BE2C (cell line): ENCODE data around the gene CAMSAP1.

Source experiments
- DNase-seq: peaks from one replicate; pipeline ENCODE4 v3.0.0-alpha.2; 2020
- H3K27me3 ChIP-seq: fragments of 250-450 bp; sonication (Bioruptor Pico); 2 replicates; pipeline ENCODE4 v1.5.1; 2020; ENCODE audit warnings: mild to moderate bottlenecking
- H3K36me3 ChIP-seq: fragments of 250-450 bp; sonication (Bioruptor Pico); 2 replicates; pipeline ENCODE4 v1.5.1; 2020; ENCODE audit warnings: mild to moderate bottlenecking
- H3K4me1 ChIP-seq: fragments of 250-450 bp; sonication (Bioruptor Pico); 2 replicates; pipeline ENCODE4 v1.5.1; 2020
- H3K4me3 ChIP-seq: 2 replicates; pipeline ENCODE4 v1.5.1; 2011; ENCODE audit warnings: low read depth, low read length
- H3K9me3 ChIP-seq: fragments of 250-450 bp; sonication (Bioruptor Pico); 2 replicates; pipeline ENCODE4 v1.5.1; 2020
- TF ChIP-seq, protein P1 (sequence below): IDR thresholded peaks from 2 replicates; pipeline ENCODE4 v1.5.1; 2012; ENCODE audit warnings: mild to moderate bottlenecking, low read depth, low read length

CAMSAP1 gene

DNA sequence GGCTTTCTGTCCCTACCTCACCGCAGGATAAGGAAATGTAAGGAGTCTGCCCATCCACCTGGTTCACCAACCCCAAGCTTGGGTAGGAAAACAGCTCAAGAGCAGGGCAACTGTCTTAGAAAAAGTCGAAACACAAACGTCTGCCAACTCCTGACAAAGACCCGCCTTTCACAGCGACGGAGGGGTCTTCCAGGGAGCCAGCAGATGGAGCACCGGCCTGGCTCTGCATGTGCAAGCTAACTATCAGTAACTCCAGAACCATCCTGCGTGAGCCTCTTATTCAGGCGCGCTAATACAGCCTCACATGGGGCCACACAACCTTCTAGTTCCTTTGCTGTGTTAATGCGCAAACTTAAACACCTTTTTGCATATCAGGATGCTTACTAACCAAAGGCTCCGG, 26.9 kb downstream of the CAMSAP1 start:
- no peak for DNase-seq
- TF ChIP-seq, protein P1, sequence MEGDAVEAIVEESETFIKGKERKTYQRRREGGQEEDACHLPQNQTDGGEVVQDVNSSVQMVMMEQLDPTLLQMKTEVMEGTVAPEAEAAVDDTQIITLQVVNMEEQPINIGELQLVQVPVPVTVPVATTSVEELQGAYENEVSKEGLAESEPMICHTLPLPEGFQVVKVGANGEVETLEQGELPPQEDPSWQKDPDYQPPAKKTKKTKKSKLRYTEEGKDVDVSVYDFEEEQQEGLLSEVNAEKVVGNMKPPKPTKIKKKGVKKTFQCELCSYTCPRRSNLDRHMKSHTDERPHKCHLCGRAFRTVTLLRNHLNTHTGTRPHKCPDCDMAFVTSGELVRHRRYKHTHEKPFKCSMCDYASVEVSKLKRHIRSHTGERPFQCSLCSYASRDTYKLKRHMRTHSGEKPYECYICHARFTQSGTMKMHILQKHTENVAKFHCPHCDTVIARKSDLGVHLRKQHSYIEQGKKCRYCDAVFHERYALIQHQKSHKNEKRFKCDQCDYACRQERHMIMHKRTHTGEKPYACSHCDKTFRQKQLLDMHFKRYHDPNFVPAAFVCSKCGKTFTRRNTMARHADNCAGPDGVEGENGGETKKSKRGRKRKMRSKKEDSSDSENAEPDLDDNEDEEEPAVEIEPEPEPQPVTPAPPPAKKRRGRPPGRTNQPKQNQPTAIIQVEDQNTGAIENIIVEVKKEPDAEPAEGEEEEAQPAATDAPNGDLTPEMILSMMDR: peak; percentile 16; the same call in 1 of the 2 replicates

DNA sequence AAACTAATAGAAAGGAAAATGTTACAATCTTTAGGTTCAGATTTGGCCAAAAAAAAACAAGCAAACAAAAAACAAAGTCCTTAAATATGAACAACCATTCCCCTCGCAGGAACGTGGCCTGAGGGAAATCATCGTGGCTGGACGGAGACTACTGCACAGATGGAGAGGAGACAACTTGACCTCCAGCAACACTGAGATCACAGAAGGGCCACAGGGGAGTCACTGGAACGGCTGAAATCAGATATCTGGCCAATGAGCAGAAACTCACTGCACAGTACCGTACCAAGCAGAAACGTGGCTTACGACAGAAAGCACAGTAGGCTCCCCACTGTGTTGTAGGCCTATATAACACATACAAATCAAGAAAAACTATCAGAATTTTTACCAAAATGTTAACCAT, 27.7 kb downstream of the CAMSAP1 start:
- H3K27me3 ChIP-seq: no peaks in the 10 kb centered on the region
- H3K4me1 ChIP-seq: peaks cover 17% of the 10 kb centered on the region
- H3K4me3 ChIP-seq: no peak overlapping the region
- H3K36me3 ChIP-seq: peaks cover 3% of the 10 kb centered on the region; the same call in 1 of the 2 replicates
- no peak for DNase-seq
- H3K9me3 ChIP-seq: no peaks in the 10 kb centered on the region
- TF ChIP-seq, protein P1: no peak

More for the DNA sequence above, 26.9 kb downstream of the CAMSAP1 start:
- Histone ChIP-seq H3K36me3 (peaks cover 3% of the 10 kb centered on the region; the same call in 1 of the 2 replicates), H3K4me1 (peaks cover 24% of the 10 kb centered on the region), H3K27me3 (no peaks in the 10 kb centered on the region), H3K9me3 (no peaks in the 10 kb centered on the region), H3K4me3 (no peak overlapping the region)

DNA sequence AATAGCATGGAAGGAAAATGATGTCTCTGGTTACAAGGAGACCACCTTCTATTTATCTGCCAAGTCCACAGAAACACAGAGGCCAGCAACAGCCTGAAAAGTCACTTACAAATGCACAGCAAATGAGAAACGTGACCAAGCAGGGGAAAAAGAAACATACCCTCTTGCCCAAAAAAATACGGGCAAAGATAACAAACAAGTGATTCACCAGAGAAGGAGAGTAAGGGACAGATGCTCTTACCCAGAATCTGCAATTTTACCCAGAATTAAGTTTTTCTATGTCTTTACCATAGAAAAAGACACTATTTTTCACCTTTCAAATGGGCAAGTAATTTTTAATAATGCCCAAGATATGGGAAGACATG, 28.1 kb downstream of the CAMSAP1 start:
- Histone ChIP-seq H3K4me1 (peaks cover 16% of the 10 kb centered on the region), H3K4me3 (no peak overlapping the region), H3K27me3 (no peaks in the 10 kb centered on the region), H3K36me3 (peaks cover 3% of the 10 kb centered on the region; the same call in 1 of the 2 replicates), H3K9me3 (no peaks in the 10 kb centered on the region)
- TF ChIP-seq, protein P1: no peak
- no peak for DNase-seq

DNA sequence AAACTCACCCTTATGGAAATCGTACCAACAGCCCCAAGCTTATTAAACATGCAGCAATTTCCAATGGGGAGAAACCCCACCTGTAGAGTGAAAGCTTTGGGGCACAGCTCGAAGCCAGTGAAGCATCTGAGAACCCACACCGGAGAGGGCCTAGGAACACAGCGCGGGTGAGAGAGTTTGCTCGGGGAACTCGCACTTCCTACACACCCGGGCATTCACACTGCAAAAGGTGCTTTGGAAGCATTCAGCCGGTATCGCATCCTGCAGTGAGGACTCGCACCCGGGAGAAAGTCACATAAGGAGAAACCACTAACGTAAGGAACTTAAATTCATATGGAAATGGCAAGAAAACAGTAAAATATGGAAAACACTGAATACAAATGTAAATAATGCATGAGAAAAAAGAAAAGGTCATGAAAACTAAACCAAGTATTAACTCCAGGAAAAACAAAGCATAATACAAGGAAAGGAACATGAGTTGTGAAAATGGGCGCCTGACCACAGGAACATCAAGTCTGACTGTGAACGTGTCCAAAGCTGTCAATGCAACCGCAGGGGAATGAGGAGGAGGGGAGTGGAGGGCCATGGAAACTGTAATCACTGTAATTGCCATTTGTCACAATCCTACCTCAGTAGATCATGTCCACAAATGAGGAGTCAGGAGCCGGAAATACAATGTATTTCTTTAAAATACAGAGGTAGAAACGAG, 28.7 kb downstream of the CAMSAP1 start:
- H3K4me3 ChIP-seq: no peak overlapping the region
- no peaks in the 10 kb centered on the region for H3K27me3 ChIP-seq
- H3K36me3 ChIP-seq: peaks cover 3% of the 10 kb centered on the region; the same call in 1 of the 2 replicates
- no peak for DNase-seq
- H3K9me3 ChIP-seq: no peaks in the 10 kb centered on the region
- TF ChIP-seq, protein P1: no peak
- H3K4me1 ChIP-seq: peaks cover 14% of the 10 kb centered on the region

DNA sequence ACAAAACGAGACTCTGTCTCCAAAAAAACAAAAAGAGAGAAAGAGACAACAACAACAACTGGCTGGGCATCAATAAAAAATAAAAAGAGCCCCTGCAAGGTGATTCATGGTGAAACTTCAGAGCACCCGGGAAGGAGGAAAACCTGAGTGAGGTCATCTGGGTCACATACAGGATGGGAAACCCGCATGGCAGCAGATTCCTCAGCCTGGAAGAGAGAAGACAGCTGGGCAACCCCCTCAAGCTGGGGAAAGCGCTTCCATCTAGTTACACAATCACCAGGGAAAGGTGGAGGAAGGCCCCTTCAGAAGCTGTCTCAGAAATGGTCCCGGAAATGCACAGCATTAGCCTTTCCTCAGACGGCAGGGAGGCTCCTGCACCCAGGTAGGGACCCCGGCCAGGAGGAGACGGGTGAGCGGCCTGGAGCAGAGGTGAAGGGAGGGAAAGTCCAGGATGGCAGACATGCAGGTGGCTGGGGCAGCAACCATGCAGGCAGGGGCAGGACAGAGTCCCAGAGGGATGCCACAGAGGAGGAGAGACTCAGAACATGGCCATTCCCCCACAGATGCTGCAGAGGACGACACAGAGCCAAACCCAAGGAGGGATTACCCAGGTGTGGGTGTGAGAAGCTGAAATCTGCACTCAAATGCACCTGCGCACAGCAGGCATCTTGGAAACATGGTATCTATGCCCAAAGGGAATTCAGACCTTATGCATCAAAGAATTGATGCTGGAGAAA, 29.4 kb downstream of the CAMSAP1 start:
- H3K4me3 ChIP-seq: no peak overlapping the region
- no peaks in the 10 kb centered on the region for H3K9me3 ChIP-seq
- no peak for DNase-seq
- no peaks in the 10 kb centered on the region; the same call in 1 of the 2 replicates for H3K27me3 ChIP-seq
- TF ChIP-seq, protein P1: no peak
- peaks cover 14% of the 10 kb centered on the region for H3K4me1 ChIP-seq
- peaks cover 3% of the 10 kb centered on the region; the same call in 1 of the 2 replicates for H3K36me3 ChIP-seq

DNA sequence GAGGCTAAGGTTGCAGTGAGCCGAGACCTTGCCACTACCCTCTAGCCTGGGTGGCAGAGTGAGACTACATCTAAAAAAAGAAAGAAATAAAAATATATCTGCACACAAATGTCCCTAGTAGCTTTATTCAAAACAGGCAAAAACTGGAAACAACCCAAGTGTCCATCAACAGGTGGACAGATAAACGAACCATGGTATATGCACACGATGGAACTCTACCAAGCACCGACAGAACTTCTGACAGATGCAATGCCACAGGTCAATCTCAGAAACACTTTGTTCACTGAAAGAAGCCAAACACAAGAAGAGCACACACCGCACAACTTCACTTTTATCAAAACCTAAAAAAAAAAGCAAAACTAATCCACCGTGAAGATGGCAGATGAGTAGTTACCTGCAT, 30.4 kb downstream of the CAMSAP1 start:
- no peaks in the 10 kb centered on the region for H3K9me3 ChIP-seq
- no peaks in the 10 kb centered on the region; the same call in 1 of the 2 replicates for H3K27me3 ChIP-seq
- peaks cover 19% of the 10 kb centered on the region for H3K4me1 ChIP-seq
- peaks cover 3% of the 10 kb centered on the region; the same call in 1 of the 2 replicates for H3K36me3 ChIP-seq
- no peak for DNase-seq
- no peak overlapping the region for H3K4me3 ChIP-seq
- TF ChIP-seq, protein P1: no peak
